Cardiac septum (tissue), 1 donor: ENCODE data around the gene MICAL3. TPM values are rescaled to one million over a fixed set of nuclear protein-coding genes. Genes with fewer than 3 reads are reported as not detected.
"Not testable (repeated sequence)": the region's sequence is repeated elsewhere in the genome, so short reads cannot be mapped to it uniquely, and the experiment has no call there.

Experiments
- DNase-seq: peaks from one replicate; pipeline ENCODE4 v3.0.0-alpha.2; 2020; ENCODE audit warnings: low spot score
- intact Hi-C: fragments of 100-400 bp; cut with DNase I; formaldehyde crosslinking; loops from one replicate; pipeline ENCODE4 v1.14.0; 2022
- total RNA-seq: library from RNA; stranded (reverse); fragmentation: NEBNext Ultra II Directional; extraction: Animal tissue kit (Norgen Biotek cat#: 25700); gene quantifications from one replicate; pipeline ENCODE4 v1.2.1, GENCODE V29; 2021
- donor health status: DM: no; HTN: no; CAD: no.

MICAL3 gene
- total RNA-seq, 1 donor from 2014 or later, result 126 TPM

- intact Hi-C loops, result no loop called here
- no peak for DNase-seq
Observed at GRCh38 chr22:17772958-17773605, 251.3 kb downstream of the MICAL3 start.

- no peak for DNase-seq
- intact Hi-C loops, result no loop called here
Observed at GRCh38 chr22:17772249-17772957, 252.0 kb downstream of the MICAL3 start.

DNA sequence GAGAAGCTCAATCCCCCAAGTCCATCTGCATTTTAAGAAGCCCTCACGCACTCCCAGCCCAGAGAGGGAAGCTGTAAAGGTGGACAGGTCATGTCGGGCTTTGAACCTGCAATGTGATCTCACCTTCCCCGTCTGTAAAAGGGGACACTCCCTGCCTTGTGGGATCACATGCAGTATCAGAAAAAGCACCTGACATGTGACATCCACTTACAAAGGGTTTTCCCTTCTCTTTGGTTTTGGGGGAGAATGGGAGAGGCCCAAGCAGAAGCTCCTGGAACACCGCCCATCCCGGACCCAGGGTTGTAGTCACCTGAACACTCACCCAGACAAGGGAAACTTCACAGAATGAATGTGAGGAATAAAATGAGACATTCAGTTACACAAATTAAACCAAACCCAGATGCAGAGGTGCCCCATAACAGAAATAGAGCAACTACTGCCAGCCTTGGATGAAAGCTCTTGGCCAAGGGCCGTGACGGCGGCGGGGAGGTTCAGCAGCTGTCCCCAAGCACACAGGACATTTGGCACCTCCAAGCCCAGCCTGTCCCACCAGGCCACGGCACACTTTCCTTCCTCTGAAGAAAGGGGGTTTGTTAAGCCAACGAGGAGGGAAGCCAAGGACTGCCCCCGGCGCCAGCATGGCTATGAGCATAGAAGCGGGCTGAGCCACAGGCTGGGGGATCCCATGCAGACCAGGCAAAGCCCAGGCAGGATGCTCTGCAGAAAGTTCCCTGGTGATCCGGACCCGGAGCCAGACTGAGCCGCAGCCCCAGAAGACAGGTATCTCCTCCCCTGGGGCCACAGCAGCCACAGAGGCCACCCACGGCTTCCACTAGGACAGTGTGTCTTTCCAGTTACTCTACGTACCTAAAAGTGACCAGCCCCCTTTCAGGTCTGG lies 253.9 kb downstream of the MICAL3 start:
- intact Hi-C loops, result no loop called here
- no peak for DNase-seq

DNA sequence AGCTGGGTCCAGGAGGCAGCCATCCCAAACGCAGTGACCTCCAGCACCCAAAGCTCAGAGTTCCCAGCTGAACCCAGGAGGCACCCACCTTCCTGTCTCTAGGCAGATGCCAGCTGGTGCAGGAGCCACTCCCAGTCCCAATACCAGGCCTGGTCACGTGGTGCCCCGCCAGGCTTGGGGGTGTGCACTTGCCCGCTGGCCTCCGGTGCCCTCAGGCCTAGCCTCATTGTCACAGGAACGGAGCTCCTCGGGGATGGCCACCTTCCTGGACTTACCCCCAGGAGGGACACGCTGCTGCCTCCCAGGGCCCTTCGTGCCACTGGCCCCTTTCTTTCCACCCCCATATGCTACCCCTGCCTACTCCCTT lies 254.7 kb downstream of the MICAL3 start:
- no peak for DNase-seq
- intact Hi-C loops, result no loop called here

- peak; percentile 90 for DNase-seq
- intact Hi-C loops, result no loop called here
Observed at GRCh38 chr22:17769013-17769715, 255.2 kb downstream of the MICAL3 start.

GRCh38 chr22:17767233-17768065 lies 256.9 kb downstream of the MICAL3 start:
- intact Hi-C loops, result no loop called here
- no peak for DNase-seq

GRCh38 chr22:17764852-17765251 lies 259.5 kb downstream of the MICAL3 start:
- intact Hi-C loops, DNase-seq: not testable (repeated sequence)

GRCh38 chr22:17764036-17764435 lies 260.3 kb downstream of the MICAL3 start:
- intact Hi-C loops, result no loop called here
- no peak for DNase-seq

GRCh38 chr22:17763442-17763841 lies 260.9 kb downstream of the MICAL3 start:
- DNase-seq, intact Hi-C loops: not testable (repeated sequence)

GRCh38 chr22:17761138-17761488 lies 263.2 kb downstream of the MICAL3 start:
- DNase-seq, result no peak
- intact Hi-C loops, result no loop called here

GRCh38 chr22:17754233-17754925 lies 270.0 kb downstream of the MICAL3 start:
- DNase-seq, result no peak
- intact Hi-C loops, result no loop called here

DNA sequence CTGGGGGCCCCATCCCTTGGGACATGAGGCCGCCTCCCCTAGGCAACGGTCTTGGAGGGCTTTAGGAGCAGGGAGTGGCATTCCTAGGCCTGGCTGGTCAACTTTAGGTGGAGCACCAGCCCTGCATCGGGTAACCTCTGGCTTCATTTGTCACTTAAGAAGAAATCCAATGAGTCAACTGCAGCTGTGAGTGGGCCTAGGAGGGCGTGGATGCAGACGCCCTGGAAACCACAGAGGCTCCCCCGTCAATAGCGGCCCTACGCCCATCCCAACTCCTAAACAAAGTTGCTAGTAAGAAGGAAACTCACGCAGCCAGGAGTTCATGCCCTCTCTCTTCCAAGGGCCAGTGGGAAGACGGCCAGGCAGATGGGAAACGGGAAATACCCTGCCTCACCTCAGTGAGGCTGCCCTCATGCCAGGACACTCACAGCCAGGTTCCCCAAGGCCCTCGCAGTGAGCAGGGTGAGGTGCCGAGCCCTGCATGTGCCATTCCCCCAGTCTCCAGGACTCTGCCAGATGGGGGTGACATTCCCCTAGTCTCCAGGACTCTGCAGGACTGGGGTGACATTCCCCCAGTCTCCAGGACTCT lies 270.9 kb downstream of the MICAL3 start:
- no peak for DNase-seq
- intact Hi-C loops, result no loop called here

DNA sequence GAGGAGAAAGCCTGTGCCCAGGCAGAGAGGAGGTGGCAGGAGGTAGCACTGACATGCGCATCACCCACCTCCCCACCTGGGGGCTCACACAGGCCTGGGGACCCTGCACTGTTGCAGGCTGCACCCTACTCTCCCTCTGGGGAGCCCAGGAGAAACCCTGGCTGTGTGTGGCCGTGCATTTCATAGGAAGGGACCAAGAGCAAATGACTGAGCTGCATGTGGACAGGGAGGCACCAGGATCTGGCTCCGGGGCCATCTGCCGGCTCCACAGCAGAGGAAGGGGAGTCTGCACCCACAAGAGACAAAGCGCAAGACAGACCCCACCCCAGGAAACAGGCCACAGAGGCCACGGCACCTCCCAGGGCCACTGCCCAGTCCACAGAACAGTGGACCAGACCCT lies 272.8 kb downstream of the MICAL3 start:
- DNase-seq, result no peak
- intact Hi-C loops, result no loop called here

DNA sequence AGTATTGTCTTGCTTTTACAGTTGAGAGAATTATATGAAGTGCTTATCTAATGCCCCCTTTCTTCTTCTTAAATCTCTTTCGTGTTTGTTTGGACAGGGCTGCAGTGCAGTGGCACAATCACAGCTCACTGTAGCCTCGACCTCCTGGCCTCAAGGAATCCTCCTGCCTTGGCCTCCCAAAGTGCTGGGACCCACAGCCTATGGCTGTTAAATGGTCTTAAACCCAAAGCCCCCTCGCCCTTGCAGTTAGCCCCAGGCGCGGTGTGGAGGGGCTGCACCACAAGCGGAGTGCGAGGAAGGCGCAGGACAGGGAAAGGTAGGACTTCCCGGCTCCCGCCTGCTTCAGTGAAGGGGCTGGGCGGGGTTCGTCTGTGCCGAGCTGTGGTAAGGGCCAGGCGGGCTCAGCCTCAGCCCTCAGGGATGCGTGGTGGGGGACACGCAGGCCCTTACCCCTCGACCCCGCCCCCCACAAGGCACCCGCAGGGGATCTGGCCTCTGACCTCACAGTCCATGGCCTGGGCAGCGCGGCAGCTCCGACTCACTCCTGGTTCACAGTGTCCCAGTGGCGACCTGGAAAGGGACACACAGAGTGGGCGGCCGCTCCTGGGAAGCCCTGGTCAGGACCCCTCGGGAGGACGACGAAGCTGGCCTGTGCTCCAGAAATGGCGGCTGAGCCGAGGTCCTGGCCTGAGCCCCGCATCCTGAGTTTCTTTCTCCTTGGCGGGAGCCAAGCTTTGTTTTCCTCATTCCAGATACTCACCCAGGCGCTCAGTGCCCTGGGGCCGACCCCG lies 274.6 kb downstream of the MICAL3 start:
- intact Hi-C loops, result no loop called here
- no peak for DNase-seq

- intact Hi-C loops, result no loop called here
- DNase-seq, result no peak
Observed at GRCh38 chr22:17748555-17749353, 275.6 kb downstream of the MICAL3 start.

DNA sequence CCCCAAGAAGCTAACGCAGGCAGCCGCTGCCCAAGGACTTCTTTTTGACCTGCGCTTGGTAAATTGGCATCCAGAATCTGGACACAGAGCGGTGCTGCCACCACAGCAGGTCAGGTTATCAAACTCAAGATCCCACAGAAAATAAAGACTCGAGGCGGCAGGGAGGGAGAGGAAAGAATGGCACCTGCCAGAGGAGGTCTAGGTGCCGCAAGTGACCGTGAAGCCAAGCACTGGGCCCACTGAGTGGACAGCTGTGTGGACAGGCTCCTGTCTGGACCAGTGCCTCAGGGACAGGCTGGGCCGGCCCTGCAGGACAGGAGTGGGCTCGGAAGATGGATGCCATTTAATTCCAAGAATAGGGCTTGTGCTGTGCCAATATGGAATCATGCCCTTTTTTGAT lies 277.4 kb downstream of the MICAL3 start:
- intact Hi-C loops, result no loop called here
- DNase-seq, result no peak

DNA sequence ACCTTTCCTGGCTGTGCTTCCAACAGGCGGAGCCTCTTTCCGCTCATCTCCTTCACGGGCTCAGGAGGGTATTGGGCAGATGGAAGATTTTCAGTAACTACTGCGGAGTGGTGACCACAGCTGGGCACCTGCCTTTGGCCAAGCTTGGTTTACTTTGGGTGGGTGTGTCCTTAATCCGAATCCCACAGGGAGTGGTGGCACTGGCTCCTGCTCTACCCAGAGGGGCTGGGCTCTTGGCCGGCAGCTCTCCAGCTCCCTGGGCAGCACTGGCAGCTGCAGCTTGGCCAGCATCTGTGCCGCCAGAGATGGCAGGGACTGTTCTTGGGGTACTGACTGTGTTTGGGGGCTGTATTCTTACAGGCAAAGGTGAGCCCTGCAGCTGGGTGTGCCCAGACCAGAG lies 279.9 kb downstream of the MICAL3 start:
- intact Hi-C loops, result no loop called here

More for the DNA sequence above, 279.9 kb downstream of the MICAL3 start:
- no peak for DNase-seq
